Measurements from ENCODE around the gene ATP8A2. TPM values are rescaled to one million over a fixed set of nuclear protein-coding genes. Genes with fewer than 3 reads are reported as not detected.
A peak's percentile ranks its signal among the peaks of the same experiment; 100 is the strongest.

ATP8A2 gene
- total and polyA plus RNA-seq, 2 of the 8 experiments (the other 6 are each of a cell fraction or from before 2014, with no cell fraction given) = 2.4 to 8.3 TPM

GRCh38 chr13:26010487-26011207, 638.9 kb downstream of the ATP8A2 start:
- Histone ChIP-seq H3K4me3 (ENCODE audit: extremely low read depth in 1 of 4, insufficient read depth in 2 of 4, low read depth in 3 of 4, low read length in 4 of 4) (no peak overlapping the region), H2BK20ac (ENCODE audit: low read length) (no peak overlapping the region), H3K23me2 (ENCODE audit: low read depth, low read length) (0 out of 2 replicates have a peak, but pooled peaks cover 2% of the 10 kb centered on the region), H3K27me3 (replicated peaks in 1 of 4; ENCODE audit: control insufficient read depth in 3 of 4, extremely low read depth in 1 of 4, insufficient read depth in 3 of 4, low read length in 3 of 4) (peaks cover 0 to 1% (median 0%) of the 10 kb centered on the region in 4 experiments; a peak in 3 of 7 replicates), H3K9me3 (ENCODE audit: insufficient read depth in 2 of 2, low read depth in 1 of 2, low read length in 1 of 2) (no peaks in the 10 kb centered on the region), H4K8ac (ENCODE audit: extremely low read depth, insufficient read depth, low read length) (no peak overlapping the region), H2BK120ac (replicated peaks; ENCODE audit: low read depth, low read length) (no peak overlapping the region), H2BK15ac (ENCODE audit: low read length) (peak overlapping the region; percentile 72), H3K4me2 (ENCODE audit: insufficient read depth in 1 of 2, low read depth in 2 of 2, low read length in 2 of 2) (no peak overlapping the region), H3K14ac (ENCODE audit: insufficient read length) (no peak overlapping the region), H2AK5ac (ENCODE audit: low read depth, low read length) (no peak overlapping the region), H2BK5ac (ENCODE audit: low read depth, low read length) (no peak overlapping the region), H3K79me1 (ENCODE audit: low read depth, low read length) (no peaks in the 10 kb centered on the region), H3K4me1 (replicated peaks in 1 of 4; ENCODE audit: control insufficient read depth in 3 of 4, insufficient read depth in 4 of 4, low read length in 3 of 4) (peaks cover 0 to 8% (median 4%) of the 10 kb centered on the region in 4 experiments; a peak in 4 of 7 replicates), H2BK12ac (ENCODE audit: low read depth, low read length) (peak overlapping the region; percentile 12; the same call in 1 of the 2 replicates), H3K18ac (ENCODE audit: extremely low read depth, low read length) (peak overlapping the region; percentile 7; the same call in 1 of the 2 replicates), H4K5ac (ENCODE audit: insufficient read length, low read depth, low read length) (no peak overlapping the region), H3K79me2 (ENCODE audit: control insufficient read depth in 1 of 2, insufficient read depth in 2 of 2, low read length in 2 of 2) (no peaks in the 10 kb centered on the region), H4K20me1 (replicated peaks in 1 of 2; ENCODE audit: control insufficient read depth in 1 of 2, insufficient read depth in 2 of 2, low read length in 2 of 2) (no peaks in the 10 kb centered on the region), H4K91ac (replicated peaks; ENCODE audit: insufficient read length, low read length) (no peak overlapping the region), H3K27ac (ENCODE audit: low read depth, low read length) (no peak overlapping the region), H3K4ac (replicated peaks; ENCODE audit: insufficient read length, low read depth, low read length) (no peak overlapping the region), H2AFZ (ENCODE audit: low read length) (no peak overlapping the region), H3K23ac (ENCODE audit: insufficient read length) (no peak overlapping the region), H3K9ac (replicated peaks in 1 of 4; ENCODE audit: extremely low read depth in 1 of 4, low read depth in 3 of 4, low read length in 3 of 4) (no peak overlapping the region), H3K36me3 (ENCODE audit: control insufficient read depth in 2 of 4, insufficient read depth in 4 of 4, low read length in 3 of 4) (no peaks in the 10 kb centered on the region), H3K56ac (replicated peaks; ENCODE audit: insufficient read length, low read depth, low read length) (no peak overlapping the region)
- POLR2A ChIA-PET (ENCODE audit: partially characterized antibody) = interaction anchor here (0.7 to 2.0 kb wide), 2 partner anchors 9 to 35 kb away, joined by 3 to 7 read pairs; no protein-coding TSS in a partner anchor
- 82% methylated on average over 13 of the region's 13 CpGs; no CpG with 5 or more reads in 1 of the 2 experiments for WGBS, 2 experiments (ENCODE audit: extremely low coverage in 1 of 2, insufficient coverage in 1 of 2, insufficient read length in 1 of 2, insufficient replicate concordance in 2 of 2, low coverage in 1 of 2, low lambda C conversion rate in 2 of 2, missing lambda C conversion rate in 1 of 2)
- no peak for DNase-seq (ENCODE audit: low read depth in 1 of 2, low spot score in 2 of 2)
- CTCF ChIA-PET (ENCODE audit: partially characterized antibody) = interaction anchor here (0.8 to 2.5 kb wide), 3 partner anchors 8 to 182 kb away, joined by 3 to 8 read pairs (median 5); no protein-coding TSS in a partner anchor
- TF ChIP-seq TAF1 (IDR thresholded peaks at IDR 0.05; ENCODE audit: low read depth, low read length) = no peak
- TF ChIP-seq CBX8 (IDR thresholded peaks at IDR 0.05; ENCODE audit: borderline replicate concordance, low read depth, low read length) = no peak
- TF ChIP-seq ZNF274 (IDR thresholded peaks at IDR 0.05; ENCODE audit: borderline replicate concordance, extremely low read depth, low read length) = no peak
- TF ChIP-seq SP1 (IDR thresholded peaks at IDR 0.05; ENCODE audit: low read depth, low read length) = no peak
- FAIRE-seq = no peak

All from H1 (cell line).